ENCODE measurements around the gene IL1B.

- TF ChIP-seq POLR2A (IDR thresholded peaks at IDR 0.05; ENCODE audit: extremely low read depth, insufficient read length) (no peak), CTCF (IDR thresholded peaks at IDR 0.05; ENCODE audit: low read depth, low read length) (no peak), MAX (IDR thresholded peaks at IDR 0.05; ENCODE audit: low read depth, low read length) (no peak)
These were observed 49.3 kb downstream of the IL1B start for GRCh38 chr2:112787294-112787693.

Data from NB4 (cell line).